ENCODE measurements around the gene KCTD5.
"Not testable (repeated sequence)": the region's sequence is repeated elsewhere in the genome, so short reads cannot be mapped to it uniquely, and the experiment has no call there.

DNA sequence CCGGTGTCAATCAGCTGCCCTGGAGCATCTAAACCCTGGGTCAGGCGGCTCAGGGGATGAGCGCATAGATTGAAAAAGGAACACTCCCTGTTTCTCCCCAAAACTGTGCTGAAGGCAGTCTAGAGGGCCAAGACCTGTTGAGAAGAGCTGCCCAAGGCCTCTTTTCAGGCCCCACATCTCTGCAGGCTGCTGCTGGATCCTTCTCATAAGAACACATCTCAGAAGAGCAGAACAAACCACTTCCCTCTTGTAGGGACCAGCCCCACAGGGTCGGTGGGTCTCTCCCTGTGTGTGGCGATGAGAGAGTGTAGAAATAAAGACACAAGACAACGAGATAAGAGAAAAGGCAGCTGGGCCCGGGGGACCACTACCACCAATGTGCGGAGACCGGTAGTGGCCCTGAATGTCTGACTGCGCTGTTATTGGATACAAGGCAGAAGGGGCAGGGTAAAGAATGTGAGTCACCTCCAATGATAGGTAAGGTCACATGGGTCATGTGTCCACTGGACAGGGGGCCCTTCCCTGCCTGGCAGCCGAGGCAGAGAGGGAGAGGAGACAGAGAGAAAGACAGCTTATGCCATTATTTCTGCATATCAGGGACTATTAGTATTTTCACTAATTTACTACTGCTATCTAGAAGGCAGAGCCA is 22.2 kb upstream of the KCTD5 start:
- TF ChIP-seq, protein P1, sequence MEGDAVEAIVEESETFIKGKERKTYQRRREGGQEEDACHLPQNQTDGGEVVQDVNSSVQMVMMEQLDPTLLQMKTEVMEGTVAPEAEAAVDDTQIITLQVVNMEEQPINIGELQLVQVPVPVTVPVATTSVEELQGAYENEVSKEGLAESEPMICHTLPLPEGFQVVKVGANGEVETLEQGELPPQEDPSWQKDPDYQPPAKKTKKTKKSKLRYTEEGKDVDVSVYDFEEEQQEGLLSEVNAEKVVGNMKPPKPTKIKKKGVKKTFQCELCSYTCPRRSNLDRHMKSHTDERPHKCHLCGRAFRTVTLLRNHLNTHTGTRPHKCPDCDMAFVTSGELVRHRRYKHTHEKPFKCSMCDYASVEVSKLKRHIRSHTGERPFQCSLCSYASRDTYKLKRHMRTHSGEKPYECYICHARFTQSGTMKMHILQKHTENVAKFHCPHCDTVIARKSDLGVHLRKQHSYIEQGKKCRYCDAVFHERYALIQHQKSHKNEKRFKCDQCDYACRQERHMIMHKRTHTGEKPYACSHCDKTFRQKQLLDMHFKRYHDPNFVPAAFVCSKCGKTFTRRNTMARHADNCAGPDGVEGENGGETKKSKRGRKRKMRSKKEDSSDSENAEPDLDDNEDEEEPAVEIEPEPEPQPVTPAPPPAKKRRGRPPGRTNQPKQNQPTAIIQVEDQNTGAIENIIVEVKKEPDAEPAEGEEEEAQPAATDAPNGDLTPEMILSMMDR (IDR thresholded peaks at IDR 0.05): not testable (repeated sequence)
- TF ChIP-seq POLR2A (IDR thresholded peaks at IDR 0.05): not testable (repeated sequence)
